NCI-H2196 (cell line): ENCODE data around the gene RNF34.
"Not testable (repeated sequence)": the region's sequence is repeated elsewhere in the genome, so short reads cannot be mapped to it uniquely, and the experiment has no call there.

Source experiments
- DNase-seq: peaks from one replicate; lab custom pipeline; 2025; ENCODE audit not compliant: unreplicated experiment; lab: John Stamatoyannopoulos, UW

RNF34 gene

GRCh38 chr12:121399391-121400331 lies at the start of gene RNF34:
Gene RNF34, plus strand, starts transcription at chr12:121400118. Its CDS starts 95 bp downstream, at chr12:121400213.
- peak; percentile 99 for DNase-seq

- DNase-seq, result peak; percentile 96
Measured at GRCh38 chr12:121351820-121352681, 47.9 kb upstream of the RNF34 start, which contains the start of gene ANAPC5. Gene ANAPC5, minus strand, starts transcription at chr12:121352411. Its CDS starts 71 bp downstream, at chr12:121352340.

- DNase-seq, result peak; percentile 83
Measured at GRCh38 chr12:121352682-121353018, 47.3 kb upstream of the RNF34 start.

GRCh38 chr12:121355818-121356217 lies 44.1 kb upstream of the RNF34 start:
- DNase-seq, result no peak

GRCh38 chr12:121356657-121357056 lies 43.3 kb upstream of the RNF34 start:
- DNase-seq, result no peak

GRCh38 chr12:121357331-121357730 lies 42.6 kb upstream of the RNF34 start:
- DNase-seq, result no peak

- DNase-seq, result no peak
Measured at GRCh38 chr12:121358073-121358472, 41.8 kb upstream of the RNF34 start.

- no peak for DNase-seq
Measured at GRCh38 chr12:121364683-121365121, 35.2 kb upstream of the RNF34 start.

GRCh38 chr12:121365416-121366062 lies 34.4 kb upstream of the RNF34 start:
- no peak for DNase-seq

- DNase-seq, result no peak
Measured at GRCh38 chr12:121366063-121366459, 33.9 kb upstream of the RNF34 start.

- no peak for DNase-seq
Measured at GRCh38 chr12:121371404-121371803, 28.5 kb upstream of the RNF34 start.

- no peak for DNase-seq
Measured at GRCh38 chr12:121373755-121374154, 26.2 kb upstream of the RNF34 start.

GRCh38 chr12:121374336-121374735 lies 25.6 kb upstream of the RNF34 start:
- DNase-seq, result not testable (repeated sequence)

GRCh38 chr12:121374945-121375584 lies 24.9 kb upstream of the RNF34 start:
- DNase-seq, result not testable (repeated sequence)

- DNase-seq, result no peak
Measured at GRCh38 chr12:121376754-121377697, 22.9 kb upstream of the RNF34 start.

- no peak for DNase-seq
Measured at GRCh38 chr12:121378736-121379135, 21.2 kb upstream of the RNF34 start.

GRCh38 chr12:121379945-121380344 lies 20.0 kb upstream of the RNF34 start:
- no peak for DNase-seq

GRCh38 chr12:121383601-121384021 lies 16.3 kb upstream of the RNF34 start:
- no peak for DNase-seq

- DNase-seq, result not testable (repeated sequence)
Measured at GRCh38 chr12:121384891-121385290, 15.0 kb upstream of the RNF34 start.
